GM18526 (cell line): Measurements from ENCODE around the gene TSFM.

Experiments
- POLR2A ChIP-seq: IDR thresholded peaks from 3 replicates; pipeline ENCODE4 v1.6.1; 2011; ENCODE audit not compliant: insufficient read length; ENCODE audit errors: extremely low read depth

Gene TSFM

GRCh38 chr12:57755194-57755453, 27.5 kb upstream of the TSFM start:
- TF ChIP-seq POLR2A, result no peak

GRCh38 chr12:57755454-57756372, 26.9 kb upstream of the TSFM start:
- peak; percentile 10 for TF ChIP-seq POLR2A

- TF ChIP-seq POLR2A, result peak; percentile 5
These were observed 25.9 kb upstream of the TSFM start for GRCh38 chr12:57756406-57757341.

- no peak for TF ChIP-seq POLR2A
These were observed 24.8 kb upstream of the TSFM start for GRCh38 chr12:57757771-57758170.

- no peak for TF ChIP-seq POLR2A
These were observed 23.8 kb upstream of the TSFM start for GRCh38 chr12:57758552-57759359.

GRCh38 chr12:57759360-57759980, 23.1 kb upstream of the TSFM start:
- TF ChIP-seq POLR2A, result no peak

- TF ChIP-seq POLR2A, result no peak
These were observed 22.1 kb upstream of the TSFM start for GRCh38 chr12:57760347-57760982.

GRCh38 chr12:57761391-57761998, 21.1 kb upstream of the TSFM start:
- TF ChIP-seq POLR2A, result no peak

GRCh38 chr12:57762463-57762862, 20.1 kb upstream of the TSFM start:
- no peak for TF ChIP-seq POLR2A

- TF ChIP-seq POLR2A, result no peak
These were observed 18.5 kb upstream of the TSFM start for GRCh38 chr12:57763881-57764661.

- TF ChIP-seq POLR2A, result no peak
These were observed 18.0 kb upstream of the TSFM start for GRCh38 chr12:57764662-57765002.

- peak; percentile 18 for TF ChIP-seq POLR2A
These were observed 17.4 kb upstream of the TSFM start for GRCh38 chr12:57765003-57765697.
